Dermis microvascular lymphatic vessel endothelial cell (primary cell): Measurements from ENCODE around the gene OLFML2B. TPM values are rescaled to one million over a fixed set of nuclear protein-coding genes. Genes with fewer than 3 reads are reported as not detected.
"Not testable (repeated sequence)": the region's sequence is repeated elsewhere in the genome, so short reads cannot be mapped to it uniquely, and the experiment has no call there.

ENCODE experiments used
- DNase-seq, 2 donors: peaks; one replicate each; pipeline versions ENCODE4 v3.0.0 to v3.0.0-alpha.2; 2010; ENCODE audit warnings: low read depth in 2 of 2
- total RNA-seq: library from RNA; depleted of rRNA; stranded (reverse); fragments of >200 nt; gene quantifications from 2 replicates; pipeline ENCODE4 v1.2.1, GENCODE V29; 2014

Gene OLFML2B
- total RNA-seq, 1 donor from 2014 or later = 0.13 TPM

DNA sequence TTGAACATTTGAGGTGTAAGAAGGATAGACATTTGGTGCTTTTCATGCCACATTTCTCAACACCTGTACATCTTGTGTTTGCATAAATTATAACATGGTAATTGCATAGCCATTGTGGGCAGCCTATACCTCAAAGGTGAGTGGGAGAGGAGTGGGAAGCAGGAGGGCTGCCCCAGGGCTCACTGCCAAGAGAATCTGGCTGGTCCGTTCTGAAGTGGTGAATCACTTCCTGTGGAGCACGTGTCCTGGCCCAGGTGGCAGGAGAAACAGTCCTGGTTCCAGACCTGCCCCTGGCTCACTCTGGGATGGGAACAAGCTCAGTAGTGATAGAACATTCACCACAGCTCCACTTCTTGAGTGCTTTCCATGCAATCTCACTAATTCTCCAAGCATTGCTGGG is 11.6 kb upstream of the OLFML2B start:
- DNase-seq = peak; percentile 43 to 76

DNA sequence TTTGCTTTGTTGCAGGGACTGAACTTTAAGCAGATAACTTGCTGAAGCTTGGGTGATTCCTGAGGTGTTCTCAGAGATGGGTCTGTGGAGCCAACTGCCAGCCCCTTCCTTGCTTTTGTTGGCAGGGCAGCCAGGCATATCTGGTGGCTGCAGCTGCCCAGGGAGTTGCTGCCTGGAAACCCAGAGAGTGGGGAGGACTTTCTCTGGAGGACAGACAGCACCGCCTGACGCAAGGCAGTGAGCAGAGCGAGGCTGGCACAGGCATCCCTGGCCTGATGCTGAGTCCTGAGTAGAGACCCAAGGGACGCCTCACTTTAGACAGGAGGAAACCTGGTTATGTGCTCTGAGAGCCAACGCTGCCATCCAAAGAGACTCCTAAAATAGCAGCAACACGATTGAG is 9.8 kb upstream of the OLFML2B start:
- DNase-seq = no peak

DNA sequence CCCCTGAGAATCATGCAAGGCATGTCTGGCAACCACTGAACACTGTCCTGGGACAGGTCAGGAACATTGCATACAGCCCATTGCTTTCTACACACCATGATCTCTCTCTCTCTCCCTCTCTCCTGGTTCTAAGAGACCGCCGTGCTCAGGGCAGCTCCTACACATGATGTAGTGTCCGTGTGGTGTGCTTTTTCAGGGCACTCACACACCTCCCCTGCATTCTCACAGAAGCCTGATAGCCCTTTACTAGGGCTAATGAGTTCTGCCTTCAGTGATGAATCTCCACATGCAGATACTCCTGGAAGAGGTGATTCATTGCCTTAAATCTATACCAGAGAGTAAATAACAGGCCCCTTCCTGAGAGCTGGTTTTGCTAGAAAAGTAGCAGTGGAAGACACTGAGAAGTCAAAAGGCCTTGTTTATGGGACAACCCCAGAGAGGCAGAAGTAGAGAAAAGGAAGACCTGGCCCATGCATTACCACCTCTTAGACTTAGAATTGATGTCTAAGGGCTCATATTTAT is 7.2 kb upstream of the OLFML2B start:
- no peak for DNase-seq

- DNase-seq = peak in 1 of 2 donors; percentile 33
Measured at GRCh38 chr1:162029157-162029556, 5.5 kb upstream of the OLFML2B start.

GRCh38 chr1:162028726-162029125 is 5.1 kb upstream of the OLFML2B start:
- DNase-seq = peak in 1 of 2 donors; percentile 62

DNA sequence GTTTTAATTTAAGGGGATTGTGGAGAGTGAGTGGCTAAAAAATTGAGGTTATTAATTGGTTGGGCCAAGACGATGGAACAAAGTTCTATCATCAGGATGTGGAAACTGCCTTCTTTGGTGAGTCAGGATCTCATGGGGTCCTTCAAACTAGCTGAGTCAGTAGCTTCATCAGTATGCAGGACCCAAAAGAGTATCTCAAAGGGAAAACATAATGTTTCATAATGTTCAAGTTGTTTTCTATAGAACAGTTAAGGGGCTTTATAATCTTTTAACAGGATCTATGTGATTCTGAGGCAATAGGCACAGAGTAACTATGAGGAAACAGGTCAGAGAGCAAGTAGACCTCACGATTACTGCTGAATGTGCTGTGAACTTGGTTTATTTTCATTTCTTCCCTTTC is 3.2 kb upstream of the OLFML2B start:
- no peak for DNase-seq

GRCh38 chr1:162025541-162025940 is 1.9 kb upstream of the OLFML2B start:
- DNase-seq = no peak

GRCh38 chr1:162023181-162023546 is 505 bp downstream of the OLFML2B start:
- DNase-seq = peak in 1 of 2 donors; percentile 4

DNA sequence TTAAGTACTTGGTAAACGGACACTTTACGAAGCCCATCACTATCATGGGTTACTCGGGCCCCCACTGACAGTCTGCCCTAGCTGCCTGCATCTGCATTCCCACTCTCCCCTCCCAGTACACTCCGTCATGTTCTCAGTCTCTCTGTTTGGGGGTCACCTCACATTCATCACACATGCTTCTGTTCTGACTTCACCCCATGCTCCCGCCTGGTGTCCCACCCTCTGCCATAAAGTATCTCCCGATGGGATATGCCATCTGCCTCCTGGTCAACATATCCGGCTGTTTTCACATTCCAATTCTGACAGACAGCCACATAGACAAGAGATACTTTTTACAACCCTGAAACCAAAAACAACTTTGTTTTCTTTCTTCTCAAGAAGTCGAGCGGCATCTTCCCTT is 1.0 kb downstream of the OLFML2B start:
- DNase-seq = no peak

DNA sequence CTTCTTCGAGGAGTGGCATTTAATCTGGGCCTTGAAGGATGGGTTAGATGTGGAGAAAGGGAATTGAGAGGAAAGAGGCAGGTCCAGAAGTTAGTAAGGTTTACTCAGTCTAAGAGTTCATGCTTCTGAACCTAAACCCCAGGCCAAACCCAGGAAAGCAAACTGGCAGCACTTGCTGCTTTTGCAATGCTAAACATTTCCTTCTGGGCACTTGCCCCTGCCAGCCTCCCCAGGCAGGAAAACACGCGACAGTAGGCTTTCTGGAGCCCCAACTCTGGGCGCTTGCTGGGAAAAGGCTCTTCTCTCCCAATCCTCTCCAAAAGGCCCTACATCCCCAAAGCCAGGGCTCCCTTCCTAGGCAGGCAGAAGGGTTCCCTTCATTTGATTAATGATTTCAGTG is 2.5 kb downstream of the OLFML2B start:
- DNase-seq = no peak

- no peak for DNase-seq
Measured at GRCh38 chr1:162020150-162020549, 3.5 kb downstream of the OLFML2B start.

GRCh38 chr1:162019446-162019845 is 4.2 kb downstream of the OLFML2B start:
- no peak for DNase-seq

GRCh38 chr1:162019006-162019405 is 4.7 kb downstream of the OLFML2B start:
- peak in 1 of 2 donors; percentile 64 for DNase-seq

DNA sequence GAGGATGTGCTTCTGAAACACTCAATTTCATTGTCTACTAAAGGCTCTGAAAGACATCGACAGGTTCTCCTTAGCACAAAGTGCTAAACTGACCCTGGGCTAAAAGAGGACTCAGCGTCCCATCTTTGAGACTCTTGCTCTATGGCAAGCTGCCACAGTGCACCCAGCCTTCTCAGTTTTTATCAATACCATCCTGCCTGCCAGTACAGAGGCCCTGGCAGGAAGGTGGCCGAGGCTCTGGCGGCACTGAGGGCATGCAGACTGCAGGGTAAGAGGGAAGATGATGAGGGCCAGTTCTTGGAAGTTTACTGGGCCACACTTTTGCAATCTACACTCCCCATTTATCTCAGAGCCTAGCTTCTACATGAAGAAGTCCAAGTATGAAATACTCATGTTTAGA is 5.3 kb downstream of the OLFML2B start:
- no peak for DNase-seq

- not testable (repeated sequence) for DNase-seq
Measured at GRCh38 chr1:162017791-162018190, 5.9 kb downstream of the OLFML2B start.

- no peak for DNase-seq
Measured at GRCh38 chr1:162016631-162017030, 7.0 kb downstream of the OLFML2B start.

DNA sequence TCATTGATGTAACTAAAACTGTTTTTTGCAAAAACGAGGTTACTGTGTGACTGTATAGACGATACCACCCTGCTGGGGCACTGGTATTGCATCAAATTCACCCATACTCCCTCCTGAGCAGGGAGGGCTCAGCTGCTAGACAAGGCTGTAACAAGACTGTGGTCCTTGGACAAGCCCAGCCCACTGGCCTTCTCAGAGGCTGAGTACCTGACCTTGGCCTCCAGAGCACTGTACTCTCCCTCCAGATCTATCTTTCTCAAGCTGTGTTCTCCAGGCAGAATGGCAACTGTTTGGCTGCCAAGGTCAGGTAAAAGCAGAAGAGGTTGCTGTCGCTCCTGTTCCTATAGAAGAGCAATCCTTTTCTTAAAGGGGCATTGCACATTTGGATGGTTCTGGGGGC is 8.5 kb downstream of the OLFML2B start:
- no peak for DNase-seq

GRCh38 chr1:162014202-162014601 is 9.5 kb downstream of the OLFML2B start:
- DNase-seq = no peak

- DNase-seq = no peak
Measured at GRCh38 chr1:162013289-162013688, 10.4 kb downstream of the OLFML2B start.

GRCh38 chr1:162011337-162012012 is 12.2 kb downstream of the OLFML2B start:
- no peak for DNase-seq

DNA sequence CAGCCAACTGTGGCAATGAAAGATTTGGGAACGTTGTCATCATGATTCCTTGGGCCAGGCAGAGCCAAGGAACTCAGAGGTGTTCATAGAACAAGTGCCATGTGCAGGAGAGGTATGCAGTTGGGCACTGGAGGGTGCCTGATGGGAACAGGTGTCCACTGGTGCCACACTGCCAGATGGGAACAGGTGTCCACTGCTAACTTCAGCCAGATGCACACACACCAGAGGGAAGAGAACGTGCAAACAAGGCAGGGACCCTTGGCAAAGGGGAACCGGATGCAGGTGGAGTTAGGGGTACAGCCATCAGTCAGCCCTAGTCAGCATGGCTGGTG is 13.5 kb downstream of the OLFML2B start:
- no peak for DNase-seq

DNA sequence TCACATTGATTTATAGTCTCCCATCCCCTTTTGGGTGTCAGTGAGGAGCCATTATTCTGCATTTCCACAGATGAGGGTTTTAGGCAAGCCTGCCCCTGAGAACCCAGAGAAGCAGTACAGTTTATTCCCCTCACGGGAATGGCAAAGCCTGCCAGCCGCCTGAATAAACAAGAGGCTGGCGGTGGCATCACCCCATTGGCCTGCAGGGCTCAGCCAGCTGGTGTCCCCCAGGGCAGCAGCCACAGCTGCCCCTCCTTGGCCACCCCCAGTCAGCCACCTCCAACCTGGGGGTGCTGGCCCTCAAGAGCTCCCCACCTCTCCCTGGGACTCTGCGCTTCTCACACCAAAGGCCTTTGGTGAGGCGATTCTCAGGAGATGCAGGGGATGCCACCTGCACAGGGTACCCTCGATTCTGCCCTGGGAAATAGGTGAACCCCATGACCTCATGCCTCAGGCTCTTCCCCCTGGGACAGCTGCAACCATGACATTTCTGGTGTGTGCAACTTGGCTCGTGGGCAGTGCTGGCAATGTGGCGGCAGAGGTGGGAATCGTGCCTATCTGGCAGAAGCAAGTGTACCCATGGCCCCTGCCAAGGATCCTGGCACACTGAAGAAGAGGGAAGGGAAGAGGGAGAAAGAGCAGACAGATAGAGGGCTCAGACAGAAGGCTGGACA is 14.0 kb downstream of the OLFML2B start:
- DNase-seq = no peak

GRCh38 chr1:162008799-162009198 is 14.9 kb downstream of the OLFML2B start:
- no peak for DNase-seq
